ENCODE results near the gene MARK4.

DNA sequence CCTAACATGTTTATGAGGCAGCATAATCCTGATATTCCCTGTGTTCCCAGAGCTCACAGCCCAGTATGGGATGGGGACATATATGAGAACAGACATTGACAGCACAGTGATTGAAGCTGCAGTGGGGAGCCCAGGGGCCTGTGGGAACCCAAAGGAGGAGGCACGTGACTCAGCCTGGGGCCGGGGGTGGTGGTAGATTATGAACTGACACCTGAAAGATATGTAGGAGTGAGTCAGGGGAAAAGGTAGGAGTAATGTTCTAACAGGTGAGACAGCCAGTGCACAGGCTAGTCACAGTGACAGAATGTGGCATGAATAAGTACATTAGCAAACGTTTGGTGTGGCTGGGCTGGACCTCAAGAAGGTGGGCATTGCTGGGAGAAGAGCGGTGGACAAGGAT, 42.6 kb downstream of the MARK4 start:
- TF ChIP-seq, protein P1, sequence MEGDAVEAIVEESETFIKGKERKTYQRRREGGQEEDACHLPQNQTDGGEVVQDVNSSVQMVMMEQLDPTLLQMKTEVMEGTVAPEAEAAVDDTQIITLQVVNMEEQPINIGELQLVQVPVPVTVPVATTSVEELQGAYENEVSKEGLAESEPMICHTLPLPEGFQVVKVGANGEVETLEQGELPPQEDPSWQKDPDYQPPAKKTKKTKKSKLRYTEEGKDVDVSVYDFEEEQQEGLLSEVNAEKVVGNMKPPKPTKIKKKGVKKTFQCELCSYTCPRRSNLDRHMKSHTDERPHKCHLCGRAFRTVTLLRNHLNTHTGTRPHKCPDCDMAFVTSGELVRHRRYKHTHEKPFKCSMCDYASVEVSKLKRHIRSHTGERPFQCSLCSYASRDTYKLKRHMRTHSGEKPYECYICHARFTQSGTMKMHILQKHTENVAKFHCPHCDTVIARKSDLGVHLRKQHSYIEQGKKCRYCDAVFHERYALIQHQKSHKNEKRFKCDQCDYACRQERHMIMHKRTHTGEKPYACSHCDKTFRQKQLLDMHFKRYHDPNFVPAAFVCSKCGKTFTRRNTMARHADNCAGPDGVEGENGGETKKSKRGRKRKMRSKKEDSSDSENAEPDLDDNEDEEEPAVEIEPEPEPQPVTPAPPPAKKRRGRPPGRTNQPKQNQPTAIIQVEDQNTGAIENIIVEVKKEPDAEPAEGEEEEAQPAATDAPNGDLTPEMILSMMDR (conservative IDR thresholded peaks at IDR 0.05; ENCODE audit: low read depth, low read length) = no peak
- no peak for TF ChIP-seq EZH2 (IDR thresholded peaks at IDR 0.05; ENCODE audit: borderline replicate concordance, low read depth, low read length, poor library complexity, severe bottlenecking)
